HG02763 (cell line): Measurements from ENCODE around the gene FBXL13.
"Not testable (repeated sequence)": the region's sequence is repeated elsewhere in the genome, so short reads cannot be mapped to it uniquely, and the experiment has no call there.

Source experiments
- ATAC-seq: cut with Tn5 transposase; IDR thresholded peaks from one replicate; pipeline ENCODE4 v1.9.1; 2021; ENCODE audit warnings: mild to moderate bottlenecking, moderate library complexity; ENCODE audit not compliant: unreplicated experiment

Gene FBXL13

DNA sequence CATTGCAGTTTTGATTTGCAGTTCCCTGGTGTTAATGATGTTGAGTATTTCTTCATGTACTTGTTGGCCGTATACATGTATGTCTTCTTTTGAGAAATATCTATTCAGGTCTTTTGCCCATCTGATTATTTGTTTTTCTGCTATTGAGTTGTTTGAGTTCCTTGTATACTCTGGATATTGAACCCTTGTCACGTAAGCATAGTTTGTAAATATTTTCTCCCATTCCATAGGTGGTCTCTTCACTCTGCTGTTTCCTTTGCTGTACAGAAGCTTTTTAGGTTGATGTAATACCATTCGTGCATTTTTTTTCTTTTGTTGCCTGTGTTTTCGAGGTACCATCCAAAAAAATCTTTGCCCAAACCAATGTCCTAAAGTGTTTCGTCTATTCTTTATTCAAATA, 205.4 kb downstream of the FBXL13 start:
- ATAC-seq: no peak

GRCh38 chr7:102866535-102867215, 207.9 kb downstream of the FBXL13 start:
- ATAC-seq: no peak

- no peak for ATAC-seq
These were observed 209.6 kb downstream of the FBXL13 start for GRCh38 chr7:102864958-102865357.

GRCh38 chr7:102860351-102860811, 214.2 kb downstream of the FBXL13 start:
- ATAC-seq: no peak

GRCh38 chr7:102859799-102860125, 214.8 kb downstream of the FBXL13 start:
- ATAC-seq: no peak

- no peak for ATAC-seq
These were observed 215.4 kb downstream of the FBXL13 start for GRCh38 chr7:102859084-102859798.

DNA sequence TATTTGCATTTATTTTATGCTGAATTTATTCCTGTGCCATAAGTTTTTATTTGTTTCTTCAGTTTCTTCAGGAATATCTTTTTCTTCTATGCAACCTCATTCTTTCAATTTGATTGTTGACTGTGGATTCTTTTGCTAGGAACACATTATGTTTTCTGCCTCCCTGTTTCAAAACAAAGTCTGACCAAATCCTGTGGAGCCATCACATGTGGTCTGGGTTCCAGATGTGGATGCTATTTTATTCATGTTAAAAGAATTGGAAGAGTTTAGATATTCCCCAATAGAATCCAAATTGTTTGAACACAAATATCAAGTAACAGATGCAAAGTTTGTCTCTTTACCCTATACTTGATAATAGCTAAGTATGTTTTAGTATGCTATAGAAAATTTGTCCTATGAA, 218.6 kb downstream of the FBXL13 start:
- no peak for ATAC-seq

DNA sequence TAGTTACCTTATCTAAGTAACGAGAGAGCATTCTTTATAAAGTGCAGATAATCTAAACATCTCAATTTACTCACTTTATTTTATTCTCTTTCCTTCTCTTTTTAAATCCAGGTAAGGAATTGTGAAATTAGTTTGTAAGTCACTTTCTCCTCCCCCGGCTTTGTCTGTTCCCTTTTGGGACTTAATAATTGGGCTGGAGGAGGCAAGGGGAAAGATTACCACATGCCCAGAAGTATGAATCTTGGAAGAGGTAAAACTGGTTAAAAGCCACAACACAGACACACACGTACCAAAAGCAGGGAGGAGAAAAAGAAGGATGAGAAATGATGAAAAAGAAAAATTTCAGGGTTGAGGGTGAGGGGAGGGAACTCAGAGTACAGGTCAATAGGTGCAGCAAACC, 225.1 kb downstream of the FBXL13 start:
- ATAC-seq: no peak

DNA sequence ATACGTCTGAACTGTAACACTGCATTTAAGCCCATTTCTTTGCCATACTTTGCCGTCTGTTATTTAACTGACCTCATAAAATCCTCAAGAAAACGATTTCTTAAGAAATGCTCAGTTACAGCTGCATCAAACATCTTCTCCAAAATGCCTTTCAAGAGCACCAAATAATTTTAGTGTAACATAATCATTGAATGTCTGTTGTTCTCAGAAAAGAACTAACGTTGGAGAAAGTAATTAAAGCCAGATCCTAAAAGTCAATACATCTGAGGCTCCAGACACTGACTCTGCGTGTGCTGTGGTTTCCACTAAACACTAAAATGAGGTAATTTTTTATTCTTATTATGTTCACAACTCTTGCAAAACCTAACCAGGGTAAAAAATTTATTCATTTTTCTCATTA, 225.5 kb downstream of the FBXL13 start:
- no peak for ATAC-seq

- ATAC-seq: no peak
These were observed 229.2 kb downstream of the FBXL13 start for GRCh38 chr7:102845346-102845745.

- peak; percentile 71 for ATAC-seq
These were observed 230.7 kb downstream of the FBXL13 start for GRCh38 chr7:102843850-102844249.

- no peak for ATAC-seq
These were observed 232.3 kb downstream of the FBXL13 start for GRCh38 chr7:102842284-102842683.

GRCh38 chr7:102841290-102841689, 233.3 kb downstream of the FBXL13 start:
- no peak for ATAC-seq

DNA sequence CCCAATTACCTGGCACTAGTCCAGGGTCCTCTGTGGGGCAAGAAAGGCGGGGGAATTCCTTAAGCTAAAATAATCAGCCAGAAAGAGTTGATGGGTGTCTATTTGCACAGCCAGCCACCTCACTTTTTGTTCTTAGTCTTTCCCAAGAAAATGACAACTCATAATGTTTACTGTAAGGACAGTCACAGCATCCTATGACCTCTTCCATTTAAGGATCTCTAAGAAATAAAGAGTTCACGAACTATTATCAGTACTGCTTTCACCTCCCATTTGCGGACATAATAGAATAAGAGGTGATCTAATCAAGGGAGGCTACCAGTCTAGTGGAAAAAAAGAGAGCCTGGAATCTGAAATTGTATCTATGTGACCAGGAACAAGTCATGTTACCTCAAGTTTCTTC, 234.2 kb downstream of the FBXL13 start:
- ATAC-seq: no peak

GRCh38 chr7:102838572-102839101, 236.0 kb downstream of the FBXL13 start:
- not testable (repeated sequence) for ATAC-seq

DNA sequence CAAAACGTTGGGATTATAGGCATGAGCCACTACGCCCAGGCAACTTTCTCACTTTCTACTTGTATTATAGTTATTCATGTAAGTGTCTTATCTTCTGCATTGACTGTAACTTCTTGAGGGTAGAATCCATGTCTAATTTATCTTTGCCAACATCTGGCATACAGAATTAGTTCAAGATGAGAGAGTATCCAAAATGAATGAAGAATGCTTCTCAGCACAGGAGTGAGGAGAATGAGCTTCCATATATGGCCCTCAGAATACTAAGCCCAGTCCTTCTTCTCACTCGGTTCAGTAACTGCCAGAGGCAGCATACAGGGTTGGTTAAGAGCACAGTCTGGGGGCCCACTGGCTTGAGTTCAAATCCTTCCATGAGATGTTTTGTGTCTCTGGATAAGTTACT, 236.8 kb downstream of the FBXL13 start:
- no peak for ATAC-seq

DNA sequence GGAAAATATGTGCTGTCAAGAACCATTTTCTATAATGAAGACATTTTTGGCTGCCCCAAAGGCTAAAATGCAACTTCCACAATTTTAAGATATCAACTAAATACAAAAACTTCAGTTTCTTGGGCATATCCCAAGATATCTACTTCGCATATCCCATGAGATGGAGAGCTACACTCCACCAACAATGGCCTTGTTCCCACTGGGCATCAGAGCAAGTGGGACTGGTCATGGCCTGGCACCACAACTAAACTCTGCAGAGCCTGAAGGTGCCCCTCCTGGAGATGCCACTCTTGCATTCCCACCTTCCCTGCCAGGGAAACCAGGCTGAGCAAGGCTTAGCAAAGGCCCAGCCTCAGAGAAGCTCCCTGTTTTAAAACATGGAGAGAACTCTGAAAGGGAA, 237.6 kb downstream of the FBXL13 start:
- no peak for ATAC-seq

DNA sequence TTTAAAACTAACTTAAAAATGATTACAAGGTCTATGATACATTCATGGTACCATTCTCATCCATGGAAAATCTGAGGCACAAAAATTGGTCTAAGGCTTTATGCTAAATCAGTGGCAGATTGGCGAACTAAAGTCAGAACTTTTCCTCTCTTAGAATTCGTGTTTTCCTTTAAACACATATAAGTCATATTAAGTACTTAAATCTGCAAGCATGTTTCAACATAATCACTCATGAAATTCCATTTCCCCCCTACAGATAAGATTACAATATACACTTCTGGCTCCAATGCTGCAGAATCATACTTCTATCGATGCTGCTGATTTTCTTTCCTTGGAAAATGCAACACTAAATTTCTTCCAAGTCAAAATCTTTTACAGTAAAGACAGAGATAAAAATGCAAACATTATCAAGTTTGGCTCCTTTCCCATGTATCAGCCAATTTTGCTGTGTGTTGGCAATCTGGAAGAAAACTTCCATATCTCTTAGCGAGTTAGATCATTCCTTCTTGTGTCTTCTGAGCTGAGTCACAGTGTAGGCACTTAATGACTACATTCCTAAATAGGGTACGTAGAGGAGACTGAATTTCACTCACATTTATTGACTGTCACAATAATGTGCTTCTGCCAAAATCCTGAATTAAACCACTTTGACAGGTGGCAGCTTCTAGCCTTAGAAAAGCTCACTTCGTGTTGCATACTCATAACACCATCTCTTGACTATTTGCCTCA, 238.2 kb downstream of the FBXL13 start:
- ATAC-seq: no peak

GRCh38 chr7:102834999-102835398, 239.6 kb downstream of the FBXL13 start:
- ATAC-seq: no peak

DNA sequence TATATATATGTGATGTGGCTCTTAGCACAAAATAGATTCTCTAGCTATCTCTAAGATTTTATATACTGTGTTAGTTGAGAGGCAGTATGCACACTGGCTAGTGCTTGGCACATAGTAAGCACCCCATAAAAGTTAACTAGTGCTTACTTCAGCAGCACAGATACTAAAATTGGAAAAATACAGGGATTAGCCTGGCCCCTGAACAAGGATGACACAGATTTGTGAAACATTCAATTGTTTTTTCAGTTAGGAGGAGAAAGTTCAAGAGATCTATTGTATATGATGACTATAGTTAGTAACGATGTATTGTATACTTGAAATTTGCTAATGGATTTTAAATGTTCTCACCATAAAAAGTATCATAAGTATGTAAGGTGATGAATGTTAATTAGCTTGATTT, 240.1 kb downstream of the FBXL13 start:
- no peak for ATAC-seq

DNA sequence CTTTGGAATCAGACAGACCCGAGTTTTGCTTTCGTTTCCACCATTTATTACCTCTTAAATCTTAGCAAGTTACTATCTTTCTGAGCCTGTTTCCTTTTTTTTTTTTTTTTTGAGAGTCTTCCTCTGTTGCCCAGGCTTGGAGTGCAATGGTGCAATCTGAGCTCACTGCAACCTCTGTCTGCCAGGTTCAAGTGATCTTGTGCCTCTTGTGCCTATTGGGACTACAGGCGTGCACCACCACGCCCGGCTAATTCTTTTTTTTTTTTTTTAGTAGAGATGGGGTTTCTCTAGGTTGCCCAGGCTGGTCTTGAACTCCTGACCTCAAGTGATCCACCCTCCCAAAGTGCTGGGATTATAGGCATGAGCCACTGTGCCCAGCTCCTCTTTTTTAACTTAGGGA, 241.3 kb downstream of the FBXL13 start:
- ATAC-seq: no peak

DNA sequence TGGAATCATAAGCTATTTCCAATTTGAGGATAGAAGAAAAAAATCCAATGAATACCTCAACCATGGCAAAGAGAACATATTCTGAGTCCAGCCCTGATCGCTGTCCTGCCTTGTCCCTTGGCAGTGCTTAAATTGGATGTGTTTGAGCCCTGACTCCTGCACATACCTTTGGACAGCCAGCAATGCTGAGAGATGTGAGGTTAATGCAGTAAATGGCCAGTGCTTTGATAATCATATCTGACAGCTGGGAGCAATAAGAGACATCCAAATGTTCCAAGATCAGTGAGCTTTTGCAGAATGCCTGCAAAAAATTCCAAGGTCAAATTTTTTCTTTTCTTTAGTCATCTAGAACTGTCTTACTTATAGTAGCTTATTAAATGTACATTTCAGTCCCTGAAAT, 241.9 kb downstream of the FBXL13 start:
- no peak for ATAC-seq
